GM20000 (cell line): Measurements from ENCODE around the gene RBM46.
"Not testable (repeated sequence)": the region's sequence is repeated elsewhere in the genome, so short reads cannot be mapped to it uniquely, and the experiment has no call there.

Experiments
- DNase-seq: peaks from one replicate; pipeline ENCODE4 v3.0.0; 2012; ENCODE audit warnings: low spot score
- TF ChIP-seq, protein P1 (sequence below): IDR thresholded peaks from 2 replicates; pipeline ENCODE4 v1.5.1; 2012; ENCODE audit warnings: mild to moderate bottlenecking, control low read depth; ENCODE audit errors: extremely low read depth, missing control alignments

RBM46 gene

DNA sequence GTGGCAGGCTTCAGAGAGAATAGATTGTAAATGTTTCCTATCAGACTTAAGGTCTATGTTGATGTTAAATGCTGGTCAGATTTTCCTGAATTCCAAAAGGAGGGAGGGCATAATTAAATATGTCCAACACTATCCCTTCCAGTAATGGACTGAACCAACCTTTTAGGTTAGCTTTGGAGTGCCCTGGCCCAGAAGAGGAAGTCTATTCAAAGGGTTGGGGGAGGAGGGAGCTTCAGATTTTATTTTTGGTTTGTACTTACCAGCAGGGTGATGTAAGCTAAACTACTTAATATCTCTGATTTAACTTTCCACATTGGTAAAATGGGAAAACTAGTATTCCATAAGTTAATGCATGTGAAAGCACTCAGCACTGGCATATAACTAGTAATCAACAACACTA is 91.1 kb downstream of the RBM46 start:
- TF ChIP-seq, protein P1, sequence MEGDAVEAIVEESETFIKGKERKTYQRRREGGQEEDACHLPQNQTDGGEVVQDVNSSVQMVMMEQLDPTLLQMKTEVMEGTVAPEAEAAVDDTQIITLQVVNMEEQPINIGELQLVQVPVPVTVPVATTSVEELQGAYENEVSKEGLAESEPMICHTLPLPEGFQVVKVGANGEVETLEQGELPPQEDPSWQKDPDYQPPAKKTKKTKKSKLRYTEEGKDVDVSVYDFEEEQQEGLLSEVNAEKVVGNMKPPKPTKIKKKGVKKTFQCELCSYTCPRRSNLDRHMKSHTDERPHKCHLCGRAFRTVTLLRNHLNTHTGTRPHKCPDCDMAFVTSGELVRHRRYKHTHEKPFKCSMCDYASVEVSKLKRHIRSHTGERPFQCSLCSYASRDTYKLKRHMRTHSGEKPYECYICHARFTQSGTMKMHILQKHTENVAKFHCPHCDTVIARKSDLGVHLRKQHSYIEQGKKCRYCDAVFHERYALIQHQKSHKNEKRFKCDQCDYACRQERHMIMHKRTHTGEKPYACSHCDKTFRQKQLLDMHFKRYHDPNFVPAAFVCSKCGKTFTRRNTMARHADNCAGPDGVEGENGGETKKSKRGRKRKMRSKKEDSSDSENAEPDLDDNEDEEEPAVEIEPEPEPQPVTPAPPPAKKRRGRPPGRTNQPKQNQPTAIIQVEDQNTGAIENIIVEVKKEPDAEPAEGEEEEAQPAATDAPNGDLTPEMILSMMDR, result no peak
- no peak for DNase-seq

DNA sequence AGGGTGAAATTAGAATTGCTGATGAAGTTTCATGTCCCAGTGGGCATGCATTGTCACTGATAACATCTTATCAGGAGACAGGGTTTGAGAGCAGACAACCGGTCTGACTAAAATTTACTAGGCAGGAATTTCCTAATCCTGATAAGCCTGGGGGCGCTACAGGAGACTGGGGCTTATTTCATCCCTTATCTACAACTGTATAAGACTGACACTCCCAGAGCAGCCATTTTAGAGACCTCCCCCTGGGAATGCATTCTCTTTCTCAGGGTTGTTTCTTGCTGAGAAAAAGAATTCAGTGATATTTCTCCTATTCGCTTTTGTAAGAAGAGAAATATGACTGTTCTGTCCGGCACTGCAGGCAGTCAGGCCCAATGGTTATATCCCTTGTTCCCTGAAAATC is 93.0 kb downstream of the RBM46 start:
- DNase-seq, result not testable (repeated sequence)

DNA sequence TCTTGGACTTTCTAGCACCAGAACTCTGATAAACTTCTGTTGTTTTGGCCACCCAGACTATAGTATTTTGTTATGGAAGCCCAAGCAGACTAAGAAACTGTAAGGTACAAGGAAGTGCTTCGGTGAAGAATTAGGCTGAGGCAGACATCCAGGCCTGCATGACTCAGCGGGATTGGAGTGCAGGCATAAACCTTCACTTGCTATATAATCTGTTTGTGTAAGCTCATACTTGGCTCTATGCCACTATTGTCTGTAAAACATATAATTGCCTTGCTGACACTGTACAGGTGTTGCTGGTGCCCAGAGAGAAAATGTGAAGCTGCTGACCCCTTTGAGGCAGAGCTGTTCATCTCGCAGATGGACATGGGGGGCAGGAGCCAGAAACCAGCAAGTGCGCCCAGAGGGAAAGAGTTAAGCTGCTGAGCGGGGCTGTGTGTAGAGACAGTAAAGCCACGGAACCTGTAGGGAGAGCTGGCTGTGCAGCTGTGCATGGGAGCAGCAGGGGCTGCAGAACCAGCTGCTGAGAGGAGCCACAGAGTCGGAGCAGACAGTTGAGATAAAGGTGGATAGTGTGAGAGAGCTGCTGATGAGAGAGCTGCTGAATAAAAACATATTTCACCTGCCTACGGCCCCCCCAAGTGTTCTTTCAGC is 96.2 kb downstream of the RBM46 start:
- no peak for DNase-seq
- TF ChIP-seq, protein P1, result no peak
